Activated CD4-positive, alpha-beta T cell treated with anti-CD3 and anti-CD28 coated beads, Interleukin-2, amount 10 ng/mL, durations not matched to agents 7 days and 5 days (primary cell): Measurements from ENCODE around the gene DNHD1. TPM values are rescaled to one million over a fixed set of nuclear protein-coding genes. Genes with fewer than 3 reads are reported as not detected.

Experiments
- CTCF ChIA-PET: fragments of 350-600 bp; sonication (Branson Sonifier 250); formaldehyde crosslinking; loops from one replicate; lab custom pipeline; 2021; ENCODE audit warnings: antibody characterized with exemption; lab: Charles Lee
- POLR2A ChIA-PET: fragments of 350-600 bp; sonication (Branson Sonifier 250); formaldehyde crosslinking; loops from one replicate; lab custom pipeline; 2021; ENCODE audit warnings: antibody characterized with exemption; lab: Charles Lee
- DNase-seq: peaks from one replicate; pipeline ENCODE4 v3.0.0-alpha.2; 2020
- H3K27ac Mint-ChIP-seq: one replicate; pipeline ENCODE4 v1.8.0; 2021; ENCODE audit warnings: mild to moderate bottlenecking, moderate library complexity, mixed read lengths
- H3K27me3 Mint-ChIP-seq: one replicate; pipeline ENCODE4 v1.8.0; 2021; ENCODE audit warnings: mixed read lengths
- H3K36me3 Mint-ChIP-seq: one replicate; pipeline ENCODE4 v1.8.0; 2021; ENCODE audit warnings: low read depth, mixed read lengths
- H3K4me1 Mint-ChIP-seq: one replicate; pipeline ENCODE4 v1.8.0; 2021; ENCODE audit warnings: mixed read lengths
- H3K4me3 Mint-ChIP-seq: one replicate; pipeline ENCODE4 v1.8.0; 2021; ENCODE audit warnings: mild to moderate bottlenecking, moderate library complexity, mixed read lengths
- H3K9me3 Mint-ChIP-seq: one replicate; pipeline ENCODE4 v1.8.0; 2021; ENCODE audit warnings: mixed read lengths
- total RNA-seq, 2 experiments: library from RNA; stranded (reverse); gene quantifications; one replicate each; pipeline ENCODE4 v1.2.3, GENCODE V29; 2021

Gene DNHD1
- total RNA-seq, 2 experiments from 2014 or later = 15.8 to 18.0 TPM

DNA sequence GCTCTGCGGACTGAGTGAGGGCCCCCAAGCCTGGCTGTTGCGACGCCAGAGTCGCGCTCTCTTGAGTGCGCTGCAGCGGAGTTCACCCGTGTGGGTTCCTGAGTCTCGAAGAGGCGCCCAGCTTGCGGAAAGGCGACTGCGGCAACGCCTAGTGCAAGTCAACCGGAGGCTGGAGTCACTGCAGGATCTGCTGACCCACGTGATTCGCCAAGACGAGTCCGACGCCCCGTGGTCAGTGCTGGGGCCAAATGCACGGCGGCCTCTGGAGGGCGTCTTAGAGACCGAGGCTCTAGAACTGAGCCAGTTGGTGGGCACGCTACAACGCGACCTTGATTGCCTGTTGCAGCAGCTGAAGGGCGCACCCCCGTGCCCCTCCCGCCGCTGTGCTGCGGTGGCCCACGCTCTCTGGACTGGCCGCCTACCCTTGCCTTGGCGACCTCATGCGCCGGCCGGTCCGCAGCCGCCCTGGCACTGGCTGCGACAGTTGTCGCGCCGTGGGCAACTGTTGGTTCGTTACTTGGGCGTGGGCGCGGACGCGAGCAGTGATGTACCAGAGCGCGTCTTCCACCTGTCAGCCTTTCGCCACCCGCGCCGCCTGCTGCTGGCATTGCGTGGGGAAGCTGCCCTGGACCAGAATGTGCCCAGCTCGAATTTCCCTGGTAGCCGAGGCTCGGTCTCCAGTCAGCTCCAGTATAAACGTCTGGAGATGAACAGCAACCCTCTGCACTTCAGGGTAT, 73.8 kb downstream of the DNHD1 start:
- ChIA-PET CTCF (interaction anchor here (0.6 to 1.2 kb wide), 3 partner anchors 9 to 97 kb away, joined by 3 read pairs; no protein-coding TSS in a partner anchor), POLR2A (no interaction called here)
- Mint-ChIP-seq H3K9me3 (no peaks in the 10 kb centered on the region), H3K27ac (no peak overlapping the region), H3K4me1 (peaks cover 5% of the 10 kb centered on the region), H3K36me3 (peaks cover 6% of the 10 kb centered on the region), H3K4me3 (no peak overlapping the region), H3K27me3 (no peaks in the 10 kb centered on the region)
- DNase-seq = no peak

DNA sequence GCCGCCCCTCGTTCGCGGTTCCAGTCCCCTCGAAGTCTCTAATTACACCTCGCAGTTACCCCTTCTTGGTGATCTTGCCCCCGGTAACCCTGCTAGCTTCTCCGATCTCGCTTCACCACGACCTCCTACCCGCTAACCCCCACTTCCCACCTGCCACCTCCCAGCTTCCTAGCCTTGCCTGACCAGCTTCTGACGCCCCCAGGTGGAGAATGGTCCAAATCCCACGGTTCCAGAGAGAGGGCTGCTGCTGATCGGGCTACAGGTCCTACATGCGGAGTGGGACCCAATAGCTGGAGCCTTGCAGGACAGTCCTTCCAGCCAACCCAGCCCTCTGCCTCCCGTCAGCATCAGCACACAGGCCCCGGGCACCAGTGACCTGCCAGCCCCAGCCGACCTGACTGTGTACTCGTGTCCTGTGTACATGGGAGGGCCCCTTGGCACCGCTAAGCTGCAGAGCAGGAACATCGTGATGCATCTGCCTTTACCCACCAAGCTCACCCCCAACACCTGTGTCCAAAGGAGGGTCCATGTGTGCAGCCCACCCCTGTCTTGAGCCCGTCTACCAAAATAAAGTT, 74.4 kb downstream of the DNHD1 start:
- Mint-ChIP-seq H3K27me3 (no peaks in the 10 kb centered on the region), H3K4me3 (no peak overlapping the region), H3K36me3 (peaks cover 6% of the 10 kb centered on the region), H3K4me1 (peaks cover 6% of the 10 kb centered on the region), H3K9me3 (no peaks in the 10 kb centered on the region), H3K27ac (no peak overlapping the region)
- POLR2A ChIA-PET = no interaction called here
- CTCF ChIA-PET = interaction anchor here (0.6 to 1.1 kb wide), 2 partner anchors 8 to 96 kb away, joined by 3 read pairs; no protein-coding TSS in a partner anchor
- no peak for DNase-seq

DNA sequence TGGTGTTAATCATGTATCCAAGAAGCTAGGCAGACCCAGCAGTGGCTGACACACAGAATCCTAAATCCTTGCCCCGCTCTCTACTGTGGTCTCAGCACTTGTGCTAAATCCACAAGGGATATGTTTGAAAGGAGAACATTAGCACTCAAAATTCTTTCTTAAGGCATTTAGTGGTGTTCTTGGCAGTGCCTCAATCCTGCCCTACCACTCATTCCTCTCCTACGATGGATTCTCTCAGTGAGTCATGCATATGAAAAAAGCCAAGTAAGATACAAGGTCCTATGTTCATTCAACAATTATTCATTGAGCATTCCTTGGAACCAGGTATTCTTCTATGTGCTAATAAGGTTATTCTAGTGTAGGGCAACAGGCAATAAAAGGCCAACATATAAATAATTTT, 75.1 kb downstream of the DNHD1 start:
- Mint-ChIP-seq H3K27ac (no peak overlapping the region), H3K9me3 (no peaks in the 10 kb centered on the region), H3K27me3 (no peaks in the 10 kb centered on the region), H3K4me1 (peaks cover 7% of the 10 kb centered on the region), H3K36me3 (peaks cover 6% of the 10 kb centered on the region), H3K4me3 (no peak overlapping the region)
- DNase-seq = no peak
- CTCF ChIA-PET = interaction anchor here (1.1 kb wide), 1 partner anchor 8 kb away, joined by 3 read pairs; no protein-coding TSS in a partner anchor
- POLR2A ChIA-PET = no interaction called here

DNA sequence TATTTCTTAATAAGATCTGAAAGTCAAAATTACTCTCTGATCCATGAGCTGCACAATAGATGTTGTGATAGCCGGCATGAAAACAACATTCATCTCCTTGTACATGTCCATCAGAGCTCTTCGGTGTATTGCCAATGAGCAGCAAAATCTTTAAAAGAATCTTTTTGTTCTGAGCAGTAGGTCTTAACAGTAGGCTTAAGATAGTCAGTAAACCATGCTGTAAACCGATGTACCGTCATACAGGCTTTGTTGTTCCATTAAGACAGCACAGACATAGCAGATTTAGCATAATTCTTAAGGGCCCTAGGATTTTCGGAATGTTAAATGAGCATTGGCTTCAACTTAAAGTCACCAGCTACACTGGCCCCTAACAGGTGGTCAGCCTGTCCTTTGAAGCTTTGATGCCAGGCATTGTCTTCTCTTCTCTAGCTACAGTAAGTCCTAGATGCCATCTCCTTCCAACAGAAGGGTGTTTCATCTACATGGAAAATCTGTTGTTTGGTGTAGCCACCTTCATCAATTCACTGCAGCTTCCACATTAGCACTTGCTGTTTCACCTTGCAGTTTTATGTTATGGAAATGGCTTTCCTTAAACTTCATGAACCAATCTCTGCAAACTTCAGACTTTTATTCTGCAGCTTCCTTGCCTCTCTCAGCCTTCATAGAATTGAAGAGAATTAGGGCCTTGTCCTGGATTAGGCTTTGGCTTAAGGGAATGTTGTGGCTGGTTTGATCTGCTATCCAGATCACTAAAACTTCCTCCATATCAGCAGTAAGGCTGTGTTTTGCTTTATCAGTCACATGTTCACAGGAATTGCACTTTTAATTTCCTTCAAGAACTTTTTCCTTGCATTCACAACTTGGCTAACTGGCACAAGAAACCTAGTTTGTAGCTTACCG, 78.0 kb downstream of the DNHD1 start:
- no peak overlapping the region for H3K27ac Mint-ChIP-seq
- POLR2A ChIA-PET = no interaction called here
- H3K9me3 Mint-ChIP-seq = no peaks in the 10 kb centered on the region
- H3K36me3 Mint-ChIP-seq = peaks cover 5% of the 10 kb centered on the region
- CTCF ChIA-PET = interaction anchor here (1.1 to 1.2 kb wide), 2 partner anchors 11 to 12 kb away, joined by 3 read pairs; no protein-coding TSS in a partner anchor
- H3K4me1 Mint-ChIP-seq = peaks cover 7% of the 10 kb centered on the region
- H3K27me3 Mint-ChIP-seq = no peaks in the 10 kb centered on the region
- no peak for DNase-seq
- H3K4me3 Mint-ChIP-seq = no peak overlapping the region

DNA sequence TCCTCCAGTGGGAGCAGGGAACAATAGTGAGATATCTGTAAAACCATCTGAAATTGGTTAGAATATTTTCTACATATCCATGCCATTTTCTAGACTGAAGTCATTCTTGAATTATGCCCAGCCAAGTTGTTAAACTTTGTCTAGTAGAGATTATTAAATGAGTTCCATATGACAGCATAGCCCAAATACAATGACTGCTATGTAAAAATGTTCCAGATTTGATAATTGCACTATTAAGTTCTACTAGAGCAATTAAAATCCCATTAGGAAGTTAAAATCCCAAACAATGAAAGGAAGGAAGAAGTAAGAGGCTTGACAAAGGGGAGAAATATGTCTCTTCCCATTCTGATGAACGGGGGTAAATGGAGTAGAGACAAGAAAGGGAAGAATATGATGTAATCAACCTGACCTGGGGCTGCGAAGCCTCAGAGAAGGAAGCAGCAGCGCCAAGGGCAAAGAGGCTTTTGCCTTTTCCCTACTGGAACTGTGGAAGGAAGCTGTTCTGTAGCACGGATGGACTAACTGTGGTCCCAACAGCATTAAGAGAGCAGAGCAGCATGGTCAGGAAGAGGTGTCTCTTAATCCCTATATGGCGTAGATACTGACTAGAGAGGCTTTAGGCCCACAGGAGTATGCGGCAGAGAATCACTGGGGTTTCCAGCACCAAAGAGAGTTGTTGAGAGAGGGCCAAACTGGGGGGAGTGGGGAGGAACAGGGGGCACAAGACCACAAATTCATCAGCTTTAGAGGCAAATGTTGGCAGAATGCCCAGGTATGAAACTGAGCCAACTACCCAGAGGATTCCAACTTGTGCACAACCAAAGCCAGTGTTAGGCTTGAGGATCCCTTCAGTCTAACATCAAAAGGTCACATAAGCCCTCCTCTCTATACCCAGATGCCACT, 79.6 kb downstream of the DNHD1 start:
- POLR2A ChIA-PET = no interaction called here
- CTCF ChIA-PET = interaction anchor here (1.1 kb wide), 1 partner anchor 13 kb away, joined by 3 read pairs; no protein-coding TSS in a partner anchor
- Mint-ChIP-seq H3K9me3 (no peaks in the 10 kb centered on the region), H3K36me3 (peaks cover 5% of the 10 kb centered on the region), H3K27me3 (no peaks in the 10 kb centered on the region), H3K27ac (no peak overlapping the region), H3K4me1 (peaks cover 7% of the 10 kb centered on the region), H3K4me3 (no peak overlapping the region)
- DNase-seq = no peak

DNA sequence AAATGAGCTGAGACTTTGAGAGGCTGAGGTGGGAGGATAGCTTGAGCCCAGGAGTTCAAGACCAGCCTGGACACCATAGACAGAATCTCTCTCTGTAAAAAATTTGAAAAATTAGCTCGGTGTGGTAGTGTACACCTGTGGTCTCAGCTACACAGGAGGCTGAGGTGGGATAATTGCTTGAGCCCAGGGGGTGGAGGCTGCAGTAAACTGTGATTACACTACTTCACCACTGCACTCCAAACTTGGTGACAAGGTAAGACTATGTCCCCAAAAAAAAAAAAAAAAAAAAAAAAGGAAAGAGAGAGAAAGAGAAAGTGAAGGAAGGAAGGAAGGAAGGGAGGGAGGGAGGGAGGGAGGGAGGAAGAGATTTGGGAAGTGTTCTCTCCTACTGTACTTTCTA, 81.1 kb downstream of the DNHD1 start:
- H3K36me3 Mint-ChIP-seq = peaks cover 11% of the 10 kb centered on the region
- peaks cover 10% of the 10 kb centered on the region for H3K9me3 Mint-ChIP-seq
- CTCF ChIA-PET = interaction anchor here (1.1 kb wide), 1 partner anchor 15 kb away, joined by 3 read pairs; no protein-coding TSS in a partner anchor
- DNase-seq = no peak
- H3K27me3 Mint-ChIP-seq = no peaks in the 10 kb centered on the region
- POLR2A ChIA-PET = interaction anchor here (0.6 kb wide), 1 partner anchor 25 kb away, joined by 3 read pairs; no protein-coding TSS in a partner anchor
- H3K4me3 Mint-ChIP-seq = no peak overlapping the region
- no peak overlapping the region for H3K27ac Mint-ChIP-seq
- peaks cover 7% of the 10 kb centered on the region for H3K4me1 Mint-ChIP-seq

DNA sequence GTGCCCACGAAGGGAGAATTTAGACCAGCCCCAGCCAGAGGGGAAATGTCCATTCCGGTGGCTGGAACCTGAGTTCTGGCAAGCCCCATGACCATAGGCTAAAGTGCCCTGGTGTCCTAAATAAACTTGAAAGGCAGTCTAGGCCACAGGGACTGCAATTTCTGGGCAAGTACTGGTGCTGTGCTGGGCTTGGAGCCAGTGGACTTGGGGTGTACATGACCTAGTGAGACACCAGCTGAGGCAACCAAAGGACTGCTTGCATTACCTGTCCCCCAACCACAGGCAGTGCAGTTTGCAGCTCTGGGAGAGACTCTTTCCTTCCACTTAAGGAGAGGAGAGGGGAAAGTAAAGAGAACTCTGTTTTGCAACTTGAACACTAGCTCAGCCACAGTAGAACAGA, 82.6 kb downstream of the DNHD1 start:
- ChIA-PET CTCF (interaction anchor here (0.8 to 1.6 kb wide), 4 partner anchors 8 to 104 kb away, joined by 3 to 4 read pairs (median 3); partner anchors contain the start of gene MRPL17), POLR2A (no interaction called here)
- Mint-ChIP-seq H3K36me3 (peaks cover 25% of the 10 kb centered on the region), H3K27me3 (no peaks in the 10 kb centered on the region), H3K4me1 (peaks cover 7% of the 10 kb centered on the region), H3K4me3 (no peak overlapping the region), H3K9me3 (peaks cover 24% of the 10 kb centered on the region), H3K27ac (no peak overlapping the region)
- no peak for DNase-seq

DNA sequence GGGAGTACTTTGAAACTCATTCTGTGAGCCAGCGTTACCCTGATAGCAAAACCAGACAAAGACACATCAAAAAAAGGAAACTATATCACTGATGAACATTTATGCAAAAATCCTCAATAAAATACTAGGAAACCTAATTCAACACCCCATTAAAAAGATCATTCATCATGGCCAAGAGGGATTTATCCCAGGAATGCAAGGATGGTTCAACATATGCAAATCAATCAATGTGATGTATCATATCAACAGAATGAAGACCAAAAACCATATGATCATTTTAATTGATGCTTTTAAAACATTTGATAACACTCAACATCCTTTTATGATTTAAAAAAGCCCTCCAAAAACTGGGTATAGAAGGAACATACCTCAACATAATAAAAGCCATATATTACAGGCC, 86.5 kb downstream of the DNHD1 start:
- H3K9me3 Mint-ChIP-seq = peaks cover 30% of the 10 kb centered on the region

DNA sequence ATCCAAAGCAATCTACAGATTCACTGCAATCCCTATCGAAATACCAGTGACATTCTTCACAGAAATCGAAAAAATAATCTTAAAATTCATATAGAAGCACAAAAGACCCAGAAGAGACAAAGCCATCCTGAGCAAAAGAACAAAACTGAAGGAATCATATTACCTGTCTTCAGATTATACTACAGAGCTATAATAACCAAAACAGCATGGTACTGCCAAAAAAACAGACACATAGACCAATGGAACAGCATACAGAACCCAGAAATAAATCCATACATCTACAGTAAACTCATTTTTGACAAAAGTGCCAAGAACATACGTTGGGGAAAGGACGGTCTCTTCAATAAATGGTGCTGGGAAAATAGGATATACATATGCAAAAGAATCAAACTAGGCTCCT, 87.4 kb downstream of the DNHD1 start:
- DNase-seq = no peak
- POLR2A ChIA-PET = no interaction called here
- CTCF ChIA-PET = interaction anchor here (1.6 kb wide), 1 partner anchor 10 kb away, joined by 4 read pairs; no protein-coding TSS in a partner anchor
- Mint-ChIP-seq H3K36me3 (peaks cover 35% of the 10 kb centered on the region), H3K4me3 (no peak overlapping the region), H3K27ac (no peak overlapping the region), H3K9me3 (peaks cover 30% of the 10 kb centered on the region), H3K4me1 (no peaks in the 10 kb centered on the region), H3K27me3 (no peaks in the 10 kb centered on the region)

More for the DNA sequence above, 86.5 kb downstream of the DNHD1 start:
- ChIA-PET POLR2A (no interaction called here), CTCF (interaction anchor here (1.6 kb wide), 1 partner anchor 11 kb away, joined by 4 read pairs; no protein-coding TSS in a partner anchor)
- no peak for DNase-seq
- Mint-ChIP-seq H3K27me3 (no peaks in the 10 kb centered on the region), H3K36me3 (peaks cover 35% of the 10 kb centered on the region), H3K4me3 (no peak overlapping the region), H3K27ac (no peak overlapping the region), H3K4me1 (no peaks in the 10 kb centered on the region)

DNA sequence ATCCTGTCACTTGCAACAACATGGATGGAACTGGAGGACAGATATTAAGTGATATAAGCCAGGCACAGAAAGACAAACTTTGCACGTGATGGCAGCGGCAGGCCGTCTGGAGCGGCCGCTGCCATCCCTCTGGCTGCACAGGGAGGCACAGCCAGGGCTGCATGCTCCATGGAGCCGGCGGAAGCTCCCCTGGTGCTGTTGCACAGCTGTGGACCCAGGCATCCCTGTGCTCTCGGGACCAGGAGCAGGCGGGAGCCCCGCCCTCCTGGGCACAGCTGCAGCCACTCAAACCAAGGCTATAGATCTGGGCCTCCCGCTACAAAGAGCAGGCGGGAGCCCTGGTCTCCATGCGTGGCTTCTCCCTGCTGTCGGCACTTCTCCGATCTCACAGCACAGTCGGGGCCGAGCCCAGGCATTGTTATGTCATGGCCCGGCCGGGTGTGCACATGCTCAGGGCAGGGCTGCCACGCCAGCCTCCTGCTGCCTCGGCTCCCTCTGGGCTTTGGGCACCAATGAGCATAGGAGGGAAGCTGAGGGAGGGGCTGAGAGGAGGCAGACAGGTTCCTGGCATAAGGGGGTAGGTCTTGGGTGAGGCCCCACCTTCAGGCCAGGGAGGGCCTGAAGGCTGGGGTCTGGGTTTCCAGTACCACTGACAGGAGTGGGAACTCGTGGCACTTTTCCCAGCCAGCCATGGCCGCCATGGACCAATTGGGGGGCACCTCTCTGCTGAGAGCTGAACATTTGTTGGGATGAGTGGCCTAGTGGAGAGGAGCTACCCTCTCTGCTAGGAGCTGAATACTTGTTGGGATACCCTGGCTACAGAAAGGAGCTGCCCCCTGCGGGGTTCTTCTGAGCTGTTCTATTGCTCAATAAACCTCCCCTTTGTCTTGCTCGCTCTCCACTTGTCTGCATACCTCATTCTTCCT, 89.6 kb downstream of the DNHD1 start:
- peaks cover 30% of the 10 kb centered on the region for H3K9me3 Mint-ChIP-seq
- H3K4me3 Mint-ChIP-seq = no peak overlapping the region
- POLR2A ChIA-PET = no interaction called here
- H3K4me1 Mint-ChIP-seq = no peaks in the 10 kb centered on the region
- H3K36me3 Mint-ChIP-seq = peaks cover 35% of the 10 kb centered on the region
- CTCF ChIA-PET = interaction anchor here (0.6 to 1.3 kb wide), 5 partner anchors 10 to 878 kb away, joined by 3 to 5 read pairs (median 3); partner anchors contain the start of gene MRPL17
- no peaks in the 10 kb centered on the region for H3K27me3 Mint-ChIP-seq
- H3K27ac Mint-ChIP-seq = no peak overlapping the region
- DNase-seq = peak; percentile 4
